Transverse colon (tissue), 4 donors: ENCODE measurements around the gene ULK4. TPM values are rescaled to one million over a fixed set of nuclear protein-coding genes. Genes with fewer than 3 reads are reported as not detected.

Experiments
- DNase-seq: peaks from one replicate; pipeline ENCODE4 v3.0.0-alpha.2; 2019
- H3K27ac ChIP-seq, 4 donors: fragments of 200-600 bp; sonication (generic); 2 replicates each; pipeline ENCODE4 v1.5.1; 2016 to 2018; ENCODE audit warnings: inconsistent platforms in 4 of 4
- H3K27me3 ChIP-seq: fragments of 200-600 bp; sonication (generic); 2 replicates; pipeline ENCODE4 v1.5.1; 2017; ENCODE audit warnings: inconsistent platforms
- H3K36me3 ChIP-seq, 4 donors: fragments of 200-600 bp; sonication (generic); 2 replicates each; pipeline ENCODE4 v1.5.1; 2017 to 2019; ENCODE audit warnings: inconsistent platforms in 4 of 4
- H3K4me1 ChIP-seq, 4 donors: fragments of 200-600 bp; sonication (generic); 2 replicates each; pipeline ENCODE4 v1.5.1; 2017 to 2020; ENCODE audit warnings: inconsistent platforms in 4 of 4
- H3K4me3 ChIP-seq, 4 donors: fragments of 200-600 bp; sonication (generic); 1 replicate in 1 of 4; 2 replicates in 3 of 4; pipeline versions ENCODE4 v1.5.1 to v1.6.1; 2017 to 2019; ENCODE audit warnings: inconsistent platforms in 4 of 4
- H3K9me3 ChIP-seq, 2 donors: fragments of 200-600 bp; sonication (generic); 2 replicates each; pipeline ENCODE4 v1.5.1; 2017 to 2019; ENCODE audit warnings: inconsistent platforms in 2 of 2
- EP300 ChIP-seq: sonication (generic); formaldehyde crosslinking; IDR thresholded peaks from one replicate; pipeline ENCODE4 v1.6.1; 2017; ENCODE audit warnings: antibody characterized with exemption, low read depth
- POLR2A ChIP-seq: fragments of 450-650 bp; IDR thresholded peaks from one replicate; pipeline ENCODE4 v1.6.1; 2016; ENCODE audit warnings: antibody characterized with exemption, mild to moderate bottlenecking, moderate library complexity
- POLR2AphosphoS5 ChIP-seq, 3 donors: sonication (generic); formaldehyde crosslinking; IDR thresholded peaks; one replicate each; pipeline ENCODE4 v1.6.1; 2016; ENCODE audit warnings: antibody characterized with exemption in 3 of 3
- WGBS, 2 donors: methylation state at CpG; one replicate each; pipeline ENCODE4 v1.1.5; 2018; ENCODE audit warnings: low coverage in 1 of 2; 5-methylcytosine and 5-hydroxymethylcytosine counted together
- in situ Hi-C, 4 donors: fragments of 200-750 bp; cut with MboI; loops; one replicate each; pipeline versions ENCODE4 v1.15.0 to v1.15.1; 2017; ENCODE audit warnings: low sequenced_read_pairs in 3 of 4, low pct_ligation_motif_present in 1 of 4, low pct_unique_long_range_greater_than_20kb in 1 of 4
- intact Hi-C: fragments of 100-400 bp; cut with DNase I; formaldehyde crosslinking; loops from one replicate; pipeline ENCODE4 v1.15.1; 2023; ENCODE audit warnings: low total_unique reads
- total RNA-seq, 4 donors: library from RNA; depleted of rRNA; stranded (reverse); fragments of >200 nt; gene quantifications; one replicate each; pipeline ENCODE4 v1.1.0, GENCODE V29; 2016
- TF ChIP-seq, protein P1 (sequence below), 5 experiments: fragments of 200-600 bp in 3 of 5; fragments of 450-650 bp in 2 of 5; sonication (generic) in 3 of 5; IDR thresholded peaks; 1 replicate in 2 of 5; 2 replicates in 3 of 5; pipeline ENCODE4 v1.5.1; 2016 to 2017; ENCODE audit warnings: antibody characterized with exemption in 5 of 5, inconsistent platforms in 3 of 5, mild to moderate bottlenecking in 2 of 5, moderate library complexity in 1 of 5

Gene ULK4
- total RNA-seq, 4 donors from 2014 or later, result 4.1 to 19.2 (median 11.7) TPM

DNA sequence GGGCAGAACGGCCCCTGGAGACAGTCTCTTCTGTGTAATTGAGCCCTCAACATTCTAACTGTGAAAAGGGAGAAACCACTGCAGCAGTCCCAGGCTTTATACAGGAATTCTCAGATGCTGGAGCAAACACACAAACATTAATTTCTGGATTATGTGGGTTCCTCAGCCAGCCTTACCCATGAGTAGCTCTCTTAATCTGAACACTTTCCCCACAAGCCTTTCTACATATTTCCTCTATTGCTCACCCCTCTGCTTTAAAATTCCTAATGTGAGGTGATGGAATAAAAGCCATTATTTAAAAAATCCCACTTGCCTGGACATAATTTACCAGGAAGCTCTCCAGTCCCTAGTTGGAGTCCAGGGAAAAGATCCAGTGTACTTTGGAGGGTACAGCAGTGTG is 623.6 kb downstream of the ULK4 start:
- no peaks in the 10 kb centered on the region for H3K36me3 ChIP-seq
- no peak for DNase-seq
- intact Hi-C loops, result no loop called here
- TF ChIP-seq, protein P1, sequence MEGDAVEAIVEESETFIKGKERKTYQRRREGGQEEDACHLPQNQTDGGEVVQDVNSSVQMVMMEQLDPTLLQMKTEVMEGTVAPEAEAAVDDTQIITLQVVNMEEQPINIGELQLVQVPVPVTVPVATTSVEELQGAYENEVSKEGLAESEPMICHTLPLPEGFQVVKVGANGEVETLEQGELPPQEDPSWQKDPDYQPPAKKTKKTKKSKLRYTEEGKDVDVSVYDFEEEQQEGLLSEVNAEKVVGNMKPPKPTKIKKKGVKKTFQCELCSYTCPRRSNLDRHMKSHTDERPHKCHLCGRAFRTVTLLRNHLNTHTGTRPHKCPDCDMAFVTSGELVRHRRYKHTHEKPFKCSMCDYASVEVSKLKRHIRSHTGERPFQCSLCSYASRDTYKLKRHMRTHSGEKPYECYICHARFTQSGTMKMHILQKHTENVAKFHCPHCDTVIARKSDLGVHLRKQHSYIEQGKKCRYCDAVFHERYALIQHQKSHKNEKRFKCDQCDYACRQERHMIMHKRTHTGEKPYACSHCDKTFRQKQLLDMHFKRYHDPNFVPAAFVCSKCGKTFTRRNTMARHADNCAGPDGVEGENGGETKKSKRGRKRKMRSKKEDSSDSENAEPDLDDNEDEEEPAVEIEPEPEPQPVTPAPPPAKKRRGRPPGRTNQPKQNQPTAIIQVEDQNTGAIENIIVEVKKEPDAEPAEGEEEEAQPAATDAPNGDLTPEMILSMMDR (IDR thresholded peaks at IDR 0.05), result no peak
- TF ChIP-seq POLR2A, result no peak
- TF ChIP-seq EP300, result no peak
- no peak for TF ChIP-seq POLR2AphosphoS5 (IDR thresholded peaks at IDR 0.05)
- in situ Hi-C loops, result no loop called here
- no peaks in the 10 kb centered on the region for H3K9me3 ChIP-seq
- H3K27me3 ChIP-seq, result no peaks in the 10 kb centered on the region
- H3K4me1 ChIP-seq, result no peaks in the 10 kb centered on the region
- no peak overlapping the region for H3K27ac ChIP-seq
- H3K4me3 ChIP-seq, result no peak overlapping the region
- 38% methylated on average over 1 of the region's 1 CpG; no CpG with 5 or more reads in 1 of the 2 donors for WGBS, 2 donors

GRCh38 chr3:41334426-41334825 is 627.5 kb downstream of the ULK4 start:
- no peaks in the 10 kb centered on the region for H3K27me3 ChIP-seq
- H3K4me1 ChIP-seq, result no peaks in the 10 kb centered on the region
- TF ChIP-seq, protein P1 (IDR thresholded peaks at IDR 0.05), result no peak
- no peak for TF ChIP-seq POLR2AphosphoS5 (IDR thresholded peaks at IDR 0.05)
- no peak for TF ChIP-seq EP300
- no peak for TF ChIP-seq POLR2A
- in situ Hi-C loops (no loop called here), intact Hi-C loops (loop anchor here (5.0 kb wide), 1 partner anchor 408 kb away; no protein-coding TSS in a partner anchor)
- no peak for DNase-seq
- no peak overlapping the region for H3K4me3 ChIP-seq
- 80 to 88% methylated on average over 1 to 2 of the region's 2 CpGs for WGBS, 2 donors
- no peaks in the 10 kb centered on the region for H3K36me3 ChIP-seq
- no peak overlapping the region for H3K27ac ChIP-seq
- H3K9me3 ChIP-seq, result no peaks in the 10 kb centered on the region

- 92% methylated on average over 3 of the region's 3 CpGs; no CpG with 5 or more reads in 1 of the 2 donors for WGBS, 2 donors
- TF ChIP-seq POLR2AphosphoS5 (IDR thresholded peaks at IDR 0.05), result no peak
- TF ChIP-seq, protein P1 (IDR thresholded peaks at IDR 0.05), result no peak
- TF ChIP-seq POLR2A, result no peak
- no peak for TF ChIP-seq EP300
- Histone ChIP-seq H3K36me3 (no peaks in the 10 kb centered on the region), H3K27me3 (no peaks in the 10 kb centered on the region), H3K4me3 (no peak overlapping the region), H3K27ac (no peak overlapping the region), H3K4me1 (no peaks in the 10 kb centered on the region), H3K9me3 (no peaks in the 10 kb centered on the region)
- no peak for DNase-seq
- intact Hi-C loops, result loop anchor here (5.0 kb wide), 1 partner anchor 411 kb away; no protein-coding TSS in a partner anchor
- in situ Hi-C loops, result no loop called here
Observed at GRCh38 chr3:41331041-41331440, 630.9 kb downstream of the ULK4 start.

- intact Hi-C loops, result loop anchor here (5.0 kb wide), 1 partner anchor 412 kb away; no protein-coding TSS in a partner anchor
- in situ Hi-C loops, result no loop called here
- no peak overlapping the region for H3K4me3 ChIP-seq
- H3K36me3 ChIP-seq, result no peaks in the 10 kb centered on the region
- no peak overlapping the region for H3K27ac ChIP-seq
- H3K27me3 ChIP-seq, result no peaks in the 10 kb centered on the region
- no peaks in the 10 kb centered on the region for H3K9me3 ChIP-seq
- TF ChIP-seq, protein P1 (IDR thresholded peaks at IDR 0.05), result no peak
- no peak for TF ChIP-seq POLR2A
- no peak for TF ChIP-seq POLR2AphosphoS5 (IDR thresholded peaks at IDR 0.05)
- TF ChIP-seq EP300, result no peak
- WGBS, 2 donors, result 67 to 79% methylated on average over 1 of the region's 1 CpG
- H3K4me1 ChIP-seq, result no peaks in the 10 kb centered on the region
- no peak for DNase-seq
Observed at GRCh38 chr3:41330465-41330864, 631.4 kb downstream of the ULK4 start.
